GM18505 (cell line): ENCODE data around the gene CDYL2.

Experiments used
- ATAC-seq: cut with Tn5 transposase; IDR thresholded peaks from one replicate; pipeline ENCODE4 v1.9.1; 2021; ENCODE audit not compliant: unreplicated experiment
- POLR2A ChIP-seq: IDR thresholded peaks from 4 replicates; pipeline ENCODE4 v1.6.1; 2011; ENCODE audit warnings: borderline replicate concordance; ENCODE audit not compliant: insufficient read depth, insufficient read length; ENCODE audit errors: extremely low read depth

CDYL2 gene

GRCh38 chr16:80681436-80681835 lies 123.0 kb downstream of the CDYL2 start:
- ATAC-seq: no peak
- TF ChIP-seq POLR2A: no peak

- TF ChIP-seq POLR2A: no peak
- no peak for ATAC-seq
Observed at GRCh38 chr16:80680839-80681238, 123.6 kb downstream of the CDYL2 start.

GRCh38 chr16:80680046-80680445 lies 124.4 kb downstream of the CDYL2 start:
- TF ChIP-seq POLR2A: no peak
- no peak for ATAC-seq

- TF ChIP-seq POLR2A: no peak
- ATAC-seq: no peak
Observed at GRCh38 chr16:80674884-80675283, 129.5 kb downstream of the CDYL2 start.

GRCh38 chr16:80672379-80672778 lies 132.0 kb downstream of the CDYL2 start:
- no peak for TF ChIP-seq POLR2A

GRCh38 chr16:80671281-80671849 lies 133.0 kb downstream of the CDYL2 start:
- peak; percentile 66 for ATAC-seq
- TF ChIP-seq POLR2A: no peak

More at GRCh38 chr16:80672379-80672778, 132.0 kb downstream of the CDYL2 start:
- no peak for ATAC-seq

- ATAC-seq: no peak
- no peak for TF ChIP-seq POLR2A
Observed at GRCh38 chr16:80670170-80670865, 134.1 kb downstream of the CDYL2 start.

- no peak for TF ChIP-seq POLR2A
- ATAC-seq: no peak
Observed at GRCh38 chr16:80669673-80670072, 134.7 kb downstream of the CDYL2 start.

GRCh38 chr16:80667925-80668324 lies 136.5 kb downstream of the CDYL2 start:
- ATAC-seq: no peak
- no peak for TF ChIP-seq POLR2A

- ATAC-seq: no peak
- no peak for TF ChIP-seq POLR2A
Observed at GRCh38 chr16:80667251-80667560, 137.2 kb downstream of the CDYL2 start.

- TF ChIP-seq POLR2A: no peak
Observed at GRCh38 chr16:80666378-80667250, 137.8 kb downstream of the CDYL2 start.

GRCh38 chr16:80665356-80665755 lies 139.0 kb downstream of the CDYL2 start:
- TF ChIP-seq POLR2A: no peak
- no peak for ATAC-seq

More at GRCh38 chr16:80666378-80667250, 137.8 kb downstream of the CDYL2 start:
- no peak for ATAC-seq

- TF ChIP-seq POLR2A: no peak
- no peak for ATAC-seq
Observed at GRCh38 chr16:80664786-80665185, 139.6 kb downstream of the CDYL2 start.

GRCh38 chr16:80664226-80664625 lies 140.2 kb downstream of the CDYL2 start:
- no peak for ATAC-seq
- TF ChIP-seq POLR2A: no peak

- TF ChIP-seq POLR2A: no peak
- no peak for ATAC-seq
Observed at GRCh38 chr16:80663078-80663477, 141.3 kb downstream of the CDYL2 start.

GRCh38 chr16:80659865-80660264 lies 144.5 kb downstream of the CDYL2 start:
- no peak for ATAC-seq
- no peak for TF ChIP-seq POLR2A
